ENCODE results near the gene CYBRD1. TPM values are rescaled to one million over a fixed set of nuclear protein-coding genes. Genes with fewer than 3 reads are reported as not detected.

Gene CYBRD1
- total RNA-seq, 2 donors from 2014 or later: 67.9 to 130 TPM

DNA sequence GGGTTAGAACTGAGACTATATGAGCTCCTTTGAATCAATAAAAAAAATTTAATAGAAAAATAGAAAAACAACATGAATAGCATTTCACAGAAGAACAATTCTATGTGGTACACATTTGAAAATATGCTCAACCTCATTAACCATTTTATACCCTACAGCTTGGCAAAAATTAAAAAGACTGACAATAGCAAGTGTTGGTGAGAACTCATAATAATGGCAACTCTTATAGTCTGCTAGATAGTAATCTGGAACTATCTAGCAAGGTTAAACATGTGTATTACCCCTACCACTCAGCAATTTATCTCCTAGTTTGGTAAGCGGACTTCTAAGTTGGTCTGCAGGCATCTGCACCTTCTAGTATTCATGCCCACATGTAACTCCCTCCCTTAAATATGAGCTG, 67.8 kb downstream of the CYBRD1 start:
- intact Hi-C loops (cut with DNase I): loop anchor here (10.0 kb wide), 1 partner anchor 875 kb away; no protein-coding TSS in a partner anchor
- 90% methylated on average over 1 of the region's 1 CpG for WGBS

DNA sequence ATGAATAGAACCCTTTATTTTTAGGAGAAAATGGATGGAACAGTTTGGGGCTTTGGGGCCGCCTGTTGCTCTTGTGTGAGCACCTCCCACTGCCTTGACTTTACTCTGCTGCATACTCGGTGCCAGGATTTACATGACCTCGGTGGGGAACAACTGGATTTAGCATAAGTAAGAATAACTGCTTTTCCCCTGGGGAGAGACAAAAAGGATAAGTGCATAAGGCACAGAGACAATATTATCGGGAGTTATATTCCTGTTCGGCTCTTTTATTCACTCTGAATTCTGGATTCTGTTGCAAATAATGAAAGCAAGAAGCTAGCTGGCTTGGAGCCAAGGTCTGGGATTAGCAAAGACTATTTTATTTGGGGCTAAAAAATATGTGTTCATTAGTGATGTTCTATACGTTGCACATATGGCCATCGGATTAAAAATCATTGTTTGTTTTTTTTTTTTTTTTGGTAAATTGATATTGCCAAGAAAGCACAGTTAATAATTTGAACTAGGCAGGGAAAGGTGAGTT, 69.8 kb downstream of the CYBRD1 start:
- no peaks in the 10 kb centered on the region for H3K27me3 ChIP-seq (replicated peaks; ENCODE audit: insufficient read depth)
- H3K27ac ChIP-seq: no peak overlapping the region
- H3K9me3 ChIP-seq: no peaks in the 10 kb centered on the region
- no peaks in the 10 kb centered on the region for H3K4me1 ChIP-seq (replicated peaks)
- no peak for DNase-seq (ENCODE audit: low spot score)
- no peaks in the 10 kb centered on the region for H3K36me3 ChIP-seq
- intact Hi-C loops (cut with DNase I): loop anchor here (10.0 kb wide), 1 partner anchor 873 kb away; no protein-coding TSS in a partner anchor
- WGBS: 38% methylated on average over 7 of the region's 7 CpGs
- H3K4me3 ChIP-seq: no peak overlapping the region
- TF ChIP-seq POLR2A (IDR thresholded peaks at IDR 0.05) (no peak), POLR2AphosphoS5 (IDR thresholded peaks at IDR 0.05) (no peak)
- TF ChIP-seq, protein P1, sequence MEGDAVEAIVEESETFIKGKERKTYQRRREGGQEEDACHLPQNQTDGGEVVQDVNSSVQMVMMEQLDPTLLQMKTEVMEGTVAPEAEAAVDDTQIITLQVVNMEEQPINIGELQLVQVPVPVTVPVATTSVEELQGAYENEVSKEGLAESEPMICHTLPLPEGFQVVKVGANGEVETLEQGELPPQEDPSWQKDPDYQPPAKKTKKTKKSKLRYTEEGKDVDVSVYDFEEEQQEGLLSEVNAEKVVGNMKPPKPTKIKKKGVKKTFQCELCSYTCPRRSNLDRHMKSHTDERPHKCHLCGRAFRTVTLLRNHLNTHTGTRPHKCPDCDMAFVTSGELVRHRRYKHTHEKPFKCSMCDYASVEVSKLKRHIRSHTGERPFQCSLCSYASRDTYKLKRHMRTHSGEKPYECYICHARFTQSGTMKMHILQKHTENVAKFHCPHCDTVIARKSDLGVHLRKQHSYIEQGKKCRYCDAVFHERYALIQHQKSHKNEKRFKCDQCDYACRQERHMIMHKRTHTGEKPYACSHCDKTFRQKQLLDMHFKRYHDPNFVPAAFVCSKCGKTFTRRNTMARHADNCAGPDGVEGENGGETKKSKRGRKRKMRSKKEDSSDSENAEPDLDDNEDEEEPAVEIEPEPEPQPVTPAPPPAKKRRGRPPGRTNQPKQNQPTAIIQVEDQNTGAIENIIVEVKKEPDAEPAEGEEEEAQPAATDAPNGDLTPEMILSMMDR (IDR thresholded peaks at IDR 0.05): no peak

More for the DNA sequence above, 67.8 kb downstream of the CYBRD1 start:
- TF ChIP-seq POLR2AphosphoS5 (IDR thresholded peaks at IDR 0.05): no peak
- TF ChIP-seq, protein P1 (IDR thresholded peaks at IDR 0.05): no peak
- TF ChIP-seq POLR2A (IDR thresholded peaks at IDR 0.05): no peak
- no peak overlapping the region for H3K4me3 ChIP-seq
- no peaks in the 10 kb centered on the region for H3K27me3 ChIP-seq (replicated peaks; ENCODE audit: insufficient read depth)
- H3K36me3 ChIP-seq: no peaks in the 10 kb centered on the region
- no peak for DNase-seq (ENCODE audit: low spot score)
- H3K27ac ChIP-seq: no peak overlapping the region
- no peaks in the 10 kb centered on the region for H3K9me3 ChIP-seq
- H3K4me1 ChIP-seq (replicated peaks): no peaks in the 10 kb centered on the region

DNA sequence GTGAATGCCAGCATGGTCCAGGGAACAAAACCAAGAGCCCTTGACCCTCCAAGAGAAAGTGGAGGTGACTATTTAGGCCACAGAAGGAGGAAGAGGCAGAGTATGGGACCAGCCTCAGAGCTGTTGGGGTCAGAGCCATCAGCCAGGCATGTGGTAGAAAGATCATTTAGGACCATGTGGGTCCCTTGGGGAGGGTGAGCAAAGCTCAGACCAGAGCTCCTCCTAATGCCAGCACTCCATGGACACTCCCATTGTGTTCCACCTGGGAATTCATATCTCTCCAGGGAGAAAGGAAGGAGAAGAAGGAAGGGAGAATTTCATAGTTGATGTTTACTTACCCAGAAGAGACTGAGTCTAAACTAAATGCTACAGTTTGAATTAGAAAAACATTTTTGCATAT, 73.2 kb downstream of the CYBRD1 start:
- no peaks in the 10 kb centered on the region for H3K4me1 ChIP-seq (replicated peaks)
- no peaks in the 10 kb centered on the region for H3K9me3 ChIP-seq
- DNase-seq (ENCODE audit: low spot score): no peak
- TF ChIP-seq, protein P1 (IDR thresholded peaks at IDR 0.05): no peak
- TF ChIP-seq POLR2AphosphoS5 (IDR thresholded peaks at IDR 0.05) (no peak), POLR2A (IDR thresholded peaks at IDR 0.05) (no peak)
- H3K27ac ChIP-seq: no peak overlapping the region
- H3K36me3 ChIP-seq: no peaks in the 10 kb centered on the region
- no peaks in the 10 kb centered on the region for H3K27me3 ChIP-seq (replicated peaks; ENCODE audit: insufficient read depth)
- intact Hi-C loops (cut with DNase I): loop anchor here (5.0 to 10.0 kb wide), 2 partner anchors 517 to 869 kb away; no protein-coding TSS in a partner anchor
- no peak overlapping the region for H3K4me3 ChIP-seq

DNA sequence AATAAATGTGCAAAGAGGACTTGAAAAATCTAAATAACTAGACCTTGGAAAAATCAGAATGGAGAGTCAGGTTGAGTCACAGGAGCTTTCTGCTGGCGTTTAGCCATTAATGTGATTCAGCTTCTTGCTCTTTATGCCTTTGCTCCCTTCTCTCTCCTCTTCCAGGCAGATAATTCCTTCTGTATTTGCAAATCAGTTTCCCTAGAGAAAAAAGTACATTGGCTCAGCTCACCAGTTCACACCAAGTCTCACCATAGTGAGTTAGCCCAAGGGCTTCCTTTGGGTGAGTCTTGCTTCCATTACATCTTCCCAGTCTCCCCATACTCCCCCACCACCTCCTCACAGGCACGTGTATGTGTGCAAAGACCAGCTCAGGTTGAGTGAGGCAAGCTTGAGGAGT, 73.6 kb downstream of the CYBRD1 start:
- no peaks in the 10 kb centered on the region for H3K4me1 ChIP-seq (replicated peaks)
- intact Hi-C loops (cut with DNase I): loop anchor here (5.0 to 10.0 kb wide), 2 partner anchors 516 to 869 kb away; no protein-coding TSS in a partner anchor
- TF ChIP-seq, protein P1 (IDR thresholded peaks at IDR 0.05): no peak
- TF ChIP-seq POLR2AphosphoS5 (IDR thresholded peaks at IDR 0.05) (no peak), POLR2A (IDR thresholded peaks at IDR 0.05) (no peak)
- no peaks in the 10 kb centered on the region for H3K27me3 ChIP-seq (replicated peaks; ENCODE audit: insufficient read depth)
- H3K36me3 ChIP-seq: no peaks in the 10 kb centered on the region
- no peak overlapping the region for H3K4me3 ChIP-seq
- DNase-seq (ENCODE audit: low spot score): no peak
- 68% methylated on average over 2 of the region's 2 CpGs for WGBS
- H3K9me3 ChIP-seq: no peaks in the 10 kb centered on the region
- H3K27ac ChIP-seq: no peak overlapping the region

DNA sequence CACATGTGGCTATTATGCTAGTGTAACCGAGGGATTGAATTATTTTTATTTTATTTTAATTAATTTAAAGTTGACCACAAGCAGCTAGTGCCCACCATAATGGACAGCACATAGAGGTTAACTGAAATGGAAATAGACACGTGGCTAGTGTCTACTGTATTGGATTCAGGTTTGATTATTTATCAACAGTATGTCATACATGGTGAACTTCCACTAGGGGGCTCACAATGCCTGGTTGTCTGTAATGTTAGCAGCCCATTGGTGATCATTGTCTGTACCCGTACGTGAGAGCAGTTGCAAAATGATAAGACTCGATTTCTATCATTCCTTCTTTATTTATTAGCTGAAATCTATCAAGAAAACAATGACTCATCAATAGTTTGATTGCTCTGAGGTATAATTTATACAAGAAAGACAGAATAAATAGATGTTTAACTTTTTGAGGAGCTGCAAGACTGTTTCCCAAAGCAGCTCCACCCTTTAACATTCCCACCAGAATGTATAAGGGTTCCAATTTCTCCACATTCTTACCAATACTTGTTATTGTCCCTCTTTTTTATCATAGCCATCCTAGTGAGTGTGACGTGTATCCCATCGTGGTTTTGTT, 76.5 kb downstream of the CYBRD1 start:
- 10% methylated on average over 7 of the region's 7 CpGs for WGBS
- TF ChIP-seq POLR2A (IDR thresholded peaks at IDR 0.05) (no peak), POLR2AphosphoS5 (IDR thresholded peaks at IDR 0.05) (no peak)
- TF ChIP-seq, protein P1 (IDR thresholded peaks at IDR 0.05): peak; percentile 13 to 64 (median 61)
- no peaks in the 10 kb centered on the region for H3K9me3 ChIP-seq
- no peak overlapping the region for H3K4me3 ChIP-seq
- peak; percentile 34 for DNase-seq (ENCODE audit: low spot score)
- no peak overlapping the region for H3K27ac ChIP-seq
- no peaks in the 10 kb centered on the region for H3K36me3 ChIP-seq
- intact Hi-C loops (cut with DNase I): loop anchor here (5.0 to 10.0 kb wide), 2 partner anchors 513 to 866 kb away; no protein-coding TSS in a partner anchor
- H3K27me3 ChIP-seq (replicated peaks; ENCODE audit: insufficient read depth): no peaks in the 10 kb centered on the region
- no peaks in the 10 kb centered on the region for H3K4me1 ChIP-seq (replicated peaks)
